Naive thymus-derived CD8-positive, alpha-beta T cell (primary cell): Measurements from ENCODE around the gene MAP3K5. TPM values are rescaled to one million over a fixed set of nuclear protein-coding genes. Genes with fewer than 3 reads are reported as not detected.

Source experiments
- ATAC-seq, 2 donors: fragments of 150-1000 bp; cut with Tn5 transposase in 1 of 2; sonication (Bioruptor Pico), chemical (Tn5 transposase) in 1 of 2; 1 replicate in 1 of 2; 2 replicates in 1 of 2; pipeline ENCODE4 v1.10.0; 2021; ENCODE audit warnings: mild to moderate bottlenecking in 2 of 2, moderate library complexity in 2 of 2
- POLR2A ChIA-PET: fragments of 350-600 bp; sonication (Branson Sonifier 250); formaldehyde crosslinking; loops from one replicate; lab custom pipeline; 2021; ENCODE audit warnings: antibody characterized with exemption; lab: Charles Lee
- DNase-seq, 10 donors: peaks; one replicate each; pipeline versions ENCODE4 v3.0.0 to v3.0.0-alpha.2; 2020 to 2022
- H3K27ac Mint-ChIP-seq, 10 donors: one replicate each; pipeline ENCODE4 v1.8.0; 2020 to 2022; ENCODE audit warnings: mild to moderate bottlenecking in 10 of 10, mixed read lengths in 10 of 10, moderate library complexity in 4 of 10, inconsistent platforms in 1 of 10
- H3K27me3 Mint-ChIP-seq, 5 donors: one replicate each; pipeline ENCODE4 v1.8.0; 2021 to 2022; ENCODE audit warnings: mixed read lengths in 5 of 5
- H3K36me3 Mint-ChIP-seq, 3 donors: one replicate each; pipeline ENCODE4 v1.8.0; 2020 to 2022; ENCODE audit warnings: mixed read lengths in 3 of 3, mild to moderate bottlenecking in 2 of 3, inconsistent platforms in 1 of 3
- H3K4me1 Mint-ChIP-seq, 4 donors: one replicate each; pipeline ENCODE4 v1.8.0; 2021 to 2022; ENCODE audit warnings: mixed read lengths in 4 of 4
- H3K4me3 Mint-ChIP-seq, 10 donors: one replicate each; pipeline ENCODE4 v1.8.0; 2020 to 2022; ENCODE audit warnings: mild to moderate bottlenecking in 10 of 10, mixed read lengths in 10 of 10, moderate library complexity in 6 of 10, inconsistent platforms in 1 of 10
- H3K9me3 Mint-ChIP-seq, 9 donors: one replicate each; pipeline ENCODE4 v1.8.0; 2020 to 2022; ENCODE audit warnings: mixed read lengths in 9 of 9, mild to moderate bottlenecking in 3 of 9, inconsistent platforms in 1 of 9, moderate library complexity in 1 of 9
- polyA plus RNA-seq, 3 donors: library from polyadenylated mRNA; unstranded; fragments of 300-500 nt; fragmentation: Illumina TruSeq; gene quantifications; one replicate each; pipeline ENCODE4 v1.2.3, GENCODE V29; 2021
- total RNA-seq, 8 experiments: library from RNA in 2 of 8; stranded (reverse) in 2 of 8; gene quantifications; one replicate each; pipeline ENCODE4 v1.2.3 and lab custom pipeline; 2021 to 2026

Gene MAP3K5
- total and polyA plus RNA-seq, 5 experiments from 2014 or later, result 3.0 to 8.7 (median 4.5) TPM

- DNase-seq (no peak), ATAC-seq (no peak)
- Mint-ChIP-seq H3K27ac (no peak overlapping the region), H3K9me3 (no peaks in the 10 kb centered on the region), H3K27me3 (peaks cover 2 to 13% (median 9%) of the 10 kb centered on the region in 5 donors), H3K4me3 (peak overlapping the region in 1 of 10 donors; percentile 71), H3K36me3 (no peaks in the 10 kb centered on the region), H3K4me1 (peaks cover 6 to 20% (median 19%) of the 10 kb centered on the region in 4 donors)
- POLR2A ChIA-PET, result no interaction called here
These were observed 265.3 kb downstream of the MAP3K5 start for GRCh38 chr6:136526937-136527336.

GRCh38 chr6:136526196-136526930 lies 265.9 kb downstream of the MAP3K5 start:
- peak; percentile 82 to 91 for ATAC-seq
- peaks cover 2 to 13% (median 8%) of the 10 kb centered on the region in 5 donors for H3K27me3 Mint-ChIP-seq
- H3K4me3 Mint-ChIP-seq, result peak overlapping the region; percentile 34 to 71 (median 56)
- POLR2A ChIA-PET, result no interaction called here
- DNase-seq, result peak in 4 of 10 donors; percentile 18 to 30 (median 23)
- peak overlapping the region in 3 of 10 donors; percentile 19 to 41 (median 26) for H3K27ac Mint-ChIP-seq
- peaks cover 6 to 20% (median 19%) of the 10 kb centered on the region in 4 donors for H3K4me1 Mint-ChIP-seq
- no peaks in the 10 kb centered on the region for H3K36me3 Mint-ChIP-seq
- no peaks in the 10 kb centered on the region for H3K9me3 Mint-ChIP-seq

- peaks cover 2 to 11% (median 6%) of the 10 kb centered on the region in 5 donors for H3K27me3 Mint-ChIP-seq
- DNase-seq (no peak), ATAC-seq (no peak)
- peak overlapping the region in 8 of 10 donors; percentile 10 to 71 (median 58) for H3K4me3 Mint-ChIP-seq
- POLR2A ChIA-PET, result no interaction called here
- H3K4me1 Mint-ChIP-seq, result peaks cover 6 to 20% (median 19%) of the 10 kb centered on the region in 4 donors
- H3K9me3 Mint-ChIP-seq, result no peaks in the 10 kb centered on the region
- no peak overlapping the region for H3K27ac Mint-ChIP-seq
- no peaks in the 10 kb centered on the region for H3K36me3 Mint-ChIP-seq
These were observed 266.6 kb downstream of the MAP3K5 start for GRCh38 chr6:136525586-136526195.

- no peak overlapping the region for H3K4me3 Mint-ChIP-seq
- peak in 1 of 2 donors; percentile 22 for ATAC-seq
- no peaks in the 10 kb centered on the region for H3K36me3 Mint-ChIP-seq
- DNase-seq, result no peak
- POLR2A ChIA-PET, result no interaction called here
- peaks cover 3 to 13% (median 9%) of the 10 kb centered on the region in 5 donors for H3K27me3 Mint-ChIP-seq
- peaks cover 6 to 20% (median 19%) of the 10 kb centered on the region in 4 donors for H3K4me1 Mint-ChIP-seq
- H3K9me3 Mint-ChIP-seq, result no peaks in the 10 kb centered on the region
- H3K27ac Mint-ChIP-seq, result no peak overlapping the region
These were observed 267.3 kb downstream of the MAP3K5 start for GRCh38 chr6:136524936-136525413.

GRCh38 chr6:136524339-136524935 lies 267.8 kb downstream of the MAP3K5 start:
- no peaks in the 10 kb centered on the region for H3K36me3 Mint-ChIP-seq
- POLR2A ChIA-PET, result no interaction called here
- DNase-seq (no peak), ATAC-seq (no peak)
- H3K27ac Mint-ChIP-seq, result peak overlapping the region in 1 of 10 donors; percentile 22
- peaks cover 6 to 20% (median 19%) of the 10 kb centered on the region in 4 donors for H3K4me1 Mint-ChIP-seq
- no peak overlapping the region for H3K4me3 Mint-ChIP-seq
- peaks cover 1 to 13% (median 9%) of the 10 kb centered on the region in 5 donors for H3K27me3 Mint-ChIP-seq
- H3K9me3 Mint-ChIP-seq, result no peaks in the 10 kb centered on the region

GRCh38 chr6:136523196-136523595 lies 269.1 kb downstream of the MAP3K5 start:
- peaks cover 1 to 13% (median 9%) of the 10 kb centered on the region in 5 donors for H3K27me3 Mint-ChIP-seq

GRCh38 chr6:136522636-136523035 lies 269.6 kb downstream of the MAP3K5 start:
- no peak overlapping the region for H3K4me3 Mint-ChIP-seq
- H3K9me3 Mint-ChIP-seq, result no peaks in the 10 kb centered on the region
- POLR2A ChIA-PET, result no interaction called here
- ATAC-seq (no peak), DNase-seq (no peak)
- peaks cover 1 to 11% (median 9%) of the 10 kb centered on the region in 5 donors for H3K27me3 Mint-ChIP-seq
- H3K36me3 Mint-ChIP-seq, result no peaks in the 10 kb centered on the region
- no peak overlapping the region for H3K27ac Mint-ChIP-seq
- H3K4me1 Mint-ChIP-seq, result peaks cover 6 to 20% (median 19%) of the 10 kb centered on the region in 4 donors

More at GRCh38 chr6:136523196-136523595, 269.1 kb downstream of the MAP3K5 start:
- DNase-seq (no peak), ATAC-seq (no peak)
- no peak overlapping the region for H3K4me3 Mint-ChIP-seq
- H3K9me3 Mint-ChIP-seq, result no peaks in the 10 kb centered on the region
- POLR2A ChIA-PET, result no interaction called here
- no peaks in the 10 kb centered on the region for H3K36me3 Mint-ChIP-seq
- no peak overlapping the region for H3K27ac Mint-ChIP-seq
- peaks cover 6 to 20% (median 19%) of the 10 kb centered on the region in 4 donors for H3K4me1 Mint-ChIP-seq

GRCh38 chr6:136521911-136522310 lies 270.4 kb downstream of the MAP3K5 start:
- Mint-ChIP-seq H3K9me3 (no peaks in the 10 kb centered on the region), H3K27me3 (peaks cover 1 to 11% (median 6%) of the 10 kb centered on the region in 5 donors), H3K4me3 (no peak overlapping the region), H3K27ac (no peak overlapping the region), H3K36me3 (no peaks in the 10 kb centered on the region), H3K4me1 (peaks cover 6 to 20% (median 19%) of the 10 kb centered on the region in 4 donors)
- ATAC-seq (no peak), DNase-seq (no peak)
- POLR2A ChIA-PET, result no interaction called here

- H3K4me3 Mint-ChIP-seq, result no peak overlapping the region
- H3K9me3 Mint-ChIP-seq, result no peaks in the 10 kb centered on the region
- H3K36me3 Mint-ChIP-seq, result no peaks in the 10 kb centered on the region
- H3K27ac Mint-ChIP-seq, result no peak overlapping the region
- H3K27me3 Mint-ChIP-seq, result peaks cover 1 to 9% (median 7%) of the 10 kb centered on the region in 5 donors
- ATAC-seq (no peak), DNase-seq (no peak)
- H3K4me1 Mint-ChIP-seq, result peaks cover 4 to 16% (median 16%) of the 10 kb centered on the region in 4 donors
- POLR2A ChIA-PET, result no interaction called here
These were observed 270.9 kb downstream of the MAP3K5 start for GRCh38 chr6:136521427-136521826.

GRCh38 chr6:136520517-136520916 lies 271.8 kb downstream of the MAP3K5 start:
- no peaks in the 10 kb centered on the region for H3K9me3 Mint-ChIP-seq
- DNase-seq (no peak), ATAC-seq (no peak)
- H3K27me3 Mint-ChIP-seq, result peaks cover 1 to 8% (median 6%) of the 10 kb centered on the region in 5 donors
- peak overlapping the region in 1 of 10 donors; percentile 65 for H3K27ac Mint-ChIP-seq
- H3K36me3 Mint-ChIP-seq, result no peaks in the 10 kb centered on the region
- H3K4me3 Mint-ChIP-seq, result no peak overlapping the region
- peaks cover 0 to 7% (median 7%) of the 10 kb centered on the region in 4 donors for H3K4me1 Mint-ChIP-seq
- POLR2A ChIA-PET, result no interaction called here

GRCh38 chr6:136517582-136517981 lies 274.7 kb downstream of the MAP3K5 start:
- Mint-ChIP-seq H3K36me3 (no peaks in the 10 kb centered on the region), H3K9me3 (no peaks in the 10 kb centered on the region), H3K27me3 (peaks cover 1 to 14% (median 6%) of the 10 kb centered on the region in 5 donors), H3K4me1 (no peaks in the 10 kb centered on the region), H3K27ac (no peak overlapping the region), H3K4me3 (no peak overlapping the region)
- DNase-seq (no peak), ATAC-seq (no peak)
- POLR2A ChIA-PET, result interaction anchor here (0.5 kb wide), 1 partner anchor 724 kb away, joined by 3 read pairs; no protein-coding TSS in a partner anchor

- H3K36me3 Mint-ChIP-seq, result no peaks in the 10 kb centered on the region
- H3K27me3 Mint-ChIP-seq, result peaks cover 1 to 14% (median 6%) of the 10 kb centered on the region in 5 donors
- H3K27ac Mint-ChIP-seq, result no peak overlapping the region
- DNase-seq (no peak), ATAC-seq (no peak)
- H3K4me3 Mint-ChIP-seq, result no peak overlapping the region
- no peaks in the 10 kb centered on the region for H3K9me3 Mint-ChIP-seq
- POLR2A ChIA-PET, result no interaction called here
- H3K4me1 Mint-ChIP-seq, result no peaks in the 10 kb centered on the region
These were observed 275.3 kb downstream of the MAP3K5 start for GRCh38 chr6:136517002-136517401.
